Iris pigment epithelial cell (primary cell): Measurements from ENCODE around the gene PLEKHA8.
A peak's percentile ranks its signal among the peaks of the same experiment; 100 is the strongest.

Experiments used
- DNase-seq: peaks from one replicate; pipeline ENCODE4 v3.0.0-alpha.2; 2011; ENCODE audit warnings: low read depth

PLEKHA8 gene

GRCh38 chr7:30023524-30023923, 4.7 kb upstream of the PLEKHA8 start:
- DNase-seq, result no peak

GRCh38 chr7:30026229-30027064, 1.8 kb upstream of the PLEKHA8 start, which contains the start of gene FKBP14:
FKBP14 (minus strand) TSS chr7:30026702; CDS start chr7:30026508, 194 bp downstream.
- peak; percentile 100 for DNase-seq

GRCh38 chr7:30027065-30027456, 1.2 kb upstream of the PLEKHA8 start:
- DNase-seq, result peak; percentile 78

GRCh38 chr7:30027740-30028215, 434 bp upstream of the PLEKHA8 start:
- DNase-seq, result no peak

GRCh38 chr7:30028749-30029635, 780 bp downstream of the PLEKHA8 start:
- DNase-seq, result peak; percentile 34

- DNase-seq, result no peak
These were observed 1.5 kb downstream of the PLEKHA8 start for GRCh38 chr7:30029696-30030095.

- peak; percentile 82 for DNase-seq
These were observed 4.3 kb downstream of the PLEKHA8 start for GRCh38 chr7:30032310-30033125.

- DNase-seq, result no peak
These were observed 6.3 kb downstream of the PLEKHA8 start for GRCh38 chr7:30034501-30034900.

GRCh38 chr7:30036220-30036619, 8.0 kb downstream of the PLEKHA8 start:
- DNase-seq, result no peak

- peak; percentile 61 for DNase-seq
These were observed 10.2 kb downstream of the PLEKHA8 start for GRCh38 chr7:30038196-30038980.

GRCh38 chr7:30040938-30041337, 12.7 kb downstream of the PLEKHA8 start:
- no peak for DNase-seq

- peak; percentile 53 for DNase-seq
These were observed 13.5 kb downstream of the PLEKHA8 start for GRCh38 chr7:30041526-30042269.

GRCh38 chr7:30046127-30046770, 18.0 kb downstream of the PLEKHA8 start:
- no peak for DNase-seq

GRCh38 chr7:30047124-30047523, 18.9 kb downstream of the PLEKHA8 start:
- no peak for DNase-seq

- DNase-seq, result no peak
These were observed 20.4 kb downstream of the PLEKHA8 start for GRCh38 chr7:30048582-30048981.

GRCh38 chr7:30049173-30049572, 21.0 kb downstream of the PLEKHA8 start:
- no peak for DNase-seq

- DNase-seq, result no peak
These were observed 24.9 kb downstream of the PLEKHA8 start for GRCh38 chr7:30053068-30053467.

GRCh38 chr7:30057741-30058140, 29.5 kb downstream of the PLEKHA8 start:
- DNase-seq, result no peak

- DNase-seq, result peak; percentile 44
These were observed 33.6 kb downstream of the PLEKHA8 start for GRCh38 chr7:30061786-30062185.

- DNase-seq, result peak; percentile 46
These were observed 34.4 kb downstream of the PLEKHA8 start for GRCh38 chr7:30062587-30062986.
